ENCODE measurements around the gene SMARCAL1. TPM values are rescaled to one million over a fixed set of nuclear protein-coding genes. Genes with fewer than 3 reads are reported as not detected.

Gene SMARCAL1
- total RNA-seq, 1 experiment from 2014 or later = 26.4 TPM

DNA sequence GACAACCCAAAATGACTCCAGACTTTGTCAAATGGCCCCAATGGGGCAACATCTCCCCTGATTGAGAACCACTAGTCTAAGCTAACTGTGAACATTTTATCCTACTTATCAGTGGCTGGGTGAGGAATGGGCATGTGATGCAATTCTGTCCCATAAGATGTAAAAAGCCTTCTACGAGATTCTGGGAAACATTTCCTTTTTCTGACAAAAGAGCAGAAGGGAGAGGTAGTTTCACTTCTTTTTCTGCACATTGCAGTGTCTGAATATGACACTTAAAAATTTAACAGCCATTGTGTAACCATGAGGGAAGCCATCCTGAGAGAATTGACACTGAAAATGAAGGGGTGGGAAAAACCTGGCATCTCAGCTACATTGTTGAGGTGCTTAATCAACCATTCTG is 22.7 kb upstream of the SMARCAL1 start:
- DNase-seq (ENCODE audit: low read depth, low spot score) = no peak
- CTCF ChIA-PET = no interaction called here
- no peak overlapping the region for H3K4me3 ChIP-seq (ENCODE audit: low read depth in 2 of 2, low read length in 2 of 2)
- POLR2A ChIA-PET = no interaction called here
- no peak for ATAC-seq
- in situ Hi-C loops (cut with HindIII; ENCODE audit: low pct_unique_long_range_greater_than_20kb, low sequenced_read_pairs) = no loop called here
- no TSS peak for BruUV-seq (replicated peaks)
- no peak overlapping the region for H3K27ac ChIP-seq (ENCODE audit: low read length)
- H3K4me1 ChIP-seq (ENCODE audit: control insufficient read depth, insufficient read depth, low read length) = no peaks in the 10 kb centered on the region
- TF ChIP-seq, protein P1, sequence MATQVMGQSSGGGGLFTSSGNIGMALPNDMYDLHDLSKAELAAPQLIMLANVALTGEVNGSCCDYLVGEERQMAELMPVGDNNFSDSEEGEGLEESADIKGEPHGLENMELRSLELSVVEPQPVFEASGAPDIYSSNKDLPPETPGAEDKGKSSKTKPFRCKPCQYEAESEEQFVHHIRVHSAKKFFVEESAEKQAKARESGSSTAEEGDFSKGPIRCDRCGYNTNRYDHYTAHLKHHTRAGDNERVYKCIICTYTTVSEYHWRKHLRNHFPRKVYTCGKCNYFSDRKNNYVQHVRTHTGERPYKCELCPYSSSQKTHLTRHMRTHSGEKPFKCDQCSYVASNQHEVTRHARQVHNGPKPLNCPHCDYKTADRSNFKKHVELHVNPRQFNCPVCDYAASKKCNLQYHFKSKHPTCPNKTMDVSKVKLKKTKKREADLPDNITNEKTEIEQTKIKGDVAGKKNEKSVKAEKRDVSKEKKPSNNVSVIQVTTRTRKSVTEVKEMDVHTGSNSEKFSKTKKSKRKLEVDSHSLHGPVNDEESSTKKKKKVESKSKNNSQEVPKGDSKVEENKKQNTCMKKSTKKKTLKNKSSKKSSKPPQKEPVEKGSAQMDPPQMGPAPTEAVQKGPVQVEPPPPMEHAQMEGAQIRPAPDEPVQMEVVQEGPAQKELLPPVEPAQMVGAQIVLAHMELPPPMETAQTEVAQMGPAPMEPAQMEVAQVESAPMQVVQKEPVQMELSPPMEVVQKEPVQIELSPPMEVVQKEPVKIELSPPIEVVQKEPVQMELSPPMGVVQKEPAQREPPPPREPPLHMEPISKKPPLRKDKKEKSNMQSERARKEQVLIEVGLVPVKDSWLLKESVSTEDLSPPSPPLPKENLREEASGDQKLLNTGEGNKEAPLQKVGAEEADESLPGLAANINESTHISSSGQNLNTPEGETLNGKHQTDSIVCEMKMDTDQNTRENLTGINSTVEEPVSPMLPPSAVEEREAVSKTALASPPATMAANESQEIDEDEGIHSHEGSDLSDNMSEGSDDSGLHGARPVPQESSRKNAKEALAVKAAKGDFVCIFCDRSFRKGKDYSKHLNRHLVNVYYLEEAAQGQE (IDR thresholded peaks at IDR 0.05; ENCODE audit: insufficient read depth in 1 of 2, low read depth in 2 of 2, low read length in 1 of 2) = no peak
- no peak for TF ChIP-seq SIN3A (IDR thresholded peaks at IDR 0.05; ENCODE audit: borderline replicate concordance, insufficient read depth, low read depth, low read length)
- TF ChIP-seq POLR2AphosphoS5 (IDR thresholded peaks at IDR 0.05; ENCODE audit: low read depth, low read length) = no peak
- no peak for TF ChIP-seq TCF7L2 (IDR thresholded peaks at IDR 0.05; ENCODE audit: low read depth, low read length)
- no peak for TF ChIP-seq CTCF (IDR thresholded peaks at IDR 0.05)
- H3K9me3 ChIP-seq (ENCODE audit: control insufficient read depth, insufficient read depth, low read depth, low read length) = no peaks in the 10 kb centered on the region
- no peaks in the 10 kb centered on the region for H3K36me3 ChIP-seq (ENCODE audit: control insufficient read depth, insufficient read depth, low read length)
- intact Hi-C loops (cut with micrococcal nuclease; ENCODE audit: unreplicated experiment) = no loop called here
- H3K27me3 ChIP-seq (ENCODE audit: control insufficient read depth, insufficient read depth, low read length) = no peaks in the 10 kb centered on the region

GRCh38 chr2:216391401-216391800 is 20.9 kb upstream of the SMARCAL1 start:
- Histone ChIP-seq H3K36me3 (ENCODE audit: control insufficient read depth, insufficient read depth, low read length) (no peaks in the 10 kb centered on the region), H3K4me1 (ENCODE audit: control insufficient read depth, insufficient read depth, low read length) (no peaks in the 10 kb centered on the region), H3K4me3 (ENCODE audit: low read depth in 2 of 2, low read length in 2 of 2) (no peak overlapping the region), H3K27ac (ENCODE audit: low read length) (no peak overlapping the region), H3K27me3 (ENCODE audit: control insufficient read depth, insufficient read depth, low read length) (no peaks in the 10 kb centered on the region), H3K9me3 (ENCODE audit: control insufficient read depth, insufficient read depth, low read depth, low read length) (no peaks in the 10 kb centered on the region)
- DNase-seq (ENCODE audit: low read depth, low spot score) (no peak), ATAC-seq (no peak)
- TF ChIP-seq CTCF (IDR thresholded peaks at IDR 0.05) (no peak), SIN3A (IDR thresholded peaks at IDR 0.05; ENCODE audit: borderline replicate concordance, insufficient read depth, low read depth, low read length) (no peak)
- intact Hi-C loops (cut with micrococcal nuclease; ENCODE audit: unreplicated experiment) (no loop called here), in situ Hi-C loops (cut with HindIII; ENCODE audit: low pct_unique_long_range_greater_than_20kb, low sequenced_read_pairs) (no loop called here)
- BruUV-seq (replicated peaks) = no TSS peak
- ChIA-PET POLR2A (interaction anchor here (0.6 kb wide), 1 partner anchor 163 kb away, joined by 5 read pairs; no protein-coding TSS in a partner anchor), CTCF (no interaction called here)
